GM12878 (cell line): ENCODE results near the gene KCTD19. TPM values are rescaled to one million over a fixed set of nuclear protein-coding genes. Genes with fewer than 3 reads are reported as not detected.
A peak's percentile ranks its signal among the peaks of the same experiment; 100 is the strongest.

ENCODE experiments used
- ATAC-seq: fragments of 200-7000 bp; cut with Tn5 transposase; 3 replicates; pipeline ENCODE4 v1.9.1; 2020; ENCODE audit warnings: mild to moderate bottlenecking, moderate library complexity
- BruUV-seq: library from RNA; stranded (reverse); fragments of 400-500 nt; replicated peaks from 2 replicates; lab custom pipeline; 2021; lab: Mats Ljungman, UMichigan
- CTCF ChIA-PET: fragments of 300-600 bp; sonication (Branson Sonifier 250); formaldehyde crosslinking; extraction: SDS; loops from one replicate; lab custom pipeline; 2021; ENCODE audit warnings: inconsistent platforms; lab: Yijun Ruan, JAX
- POLR2A ChIA-PET: fragments of 350-600 bp; formaldehyde crosslinking; extraction: SDS; loops from one replicate; lab custom pipeline; 2021; ENCODE audit warnings: inconsistent platforms; lab: Charles Lee
- RAD21 ChIA-PET: fragments of 300-600 bp; sonication (Branson Sonifier 250); formaldehyde crosslinking; loops from one replicate; lab custom pipeline; 2023; ENCODE audit warnings: antibody characterized with exemption; ENCODE audit not compliant: unreplicated experiment; lab: Charles Lee
- SMC1A ChIA-PET: fragments of 300-600 bp; sonication (Branson Sonifier 250); formaldehyde crosslinking; loops from one replicate; lab custom pipeline; 2023; ENCODE audit not compliant: unreplicated experiment, uncharacterized antibody; lab: Charles Lee
- DNase-seq: peaks from one replicate; pipeline ENCODE4 v3.0.0-alpha.2; 2011; ENCODE audit warnings: low read depth, low spot score
- FAIRE-seq: peaks from 3 replicates; lab custom pipeline; 2011; peaks lifted over from hg19 to GRCh38; lab: Jason Lieb, UNC
- H2AFZ ChIP-seq: 2 replicates; pipeline ENCODE4 v1.6.0; 2011; ENCODE audit warnings: low read depth, low read length, control low read depth; ENCODE audit not compliant: control insufficient read depth
- H3K27ac ChIP-seq: 2 replicates; pipeline ENCODE4 v1.5.1; 2011; ENCODE audit warnings: control low read depth; ENCODE audit not compliant: control insufficient read depth, insufficient read depth
- H3K27me3 ChIP-seq, 2 experiments: replicated peaks in 1 of 2; 2 replicates each; pipeline versions ENCODE4 v1.6.0 to v1.6.1; 2011; ENCODE audit warnings: low read length in 1 of 2; ENCODE audit not compliant: control insufficient read depth in 2 of 2, insufficient read depth in 2 of 2
- H3K36me3 ChIP-seq, 2 experiments: 2 replicates each; pipeline ENCODE4 v1.5.1; 2011; ENCODE audit warnings: low read length in 1 of 2; ENCODE audit not compliant: control insufficient read depth in 2 of 2, insufficient read depth in 2 of 2
- H3K4me1 ChIP-seq: 2 replicates; pipeline ENCODE4 v1.6.1; 2011; ENCODE audit warnings: mild to moderate bottlenecking, low read length, moderate library complexity, mixed read lengths; ENCODE audit not compliant: control insufficient read depth, insufficient read depth
- H3K4me2 ChIP-seq: 2 replicates; pipeline ENCODE4 v1.6.0; 2011; ENCODE audit warnings: control low read depth; ENCODE audit not compliant: control insufficient read depth, insufficient read depth
- H3K4me3 ChIP-seq: fragments of 200-600 bp; sonication (generic); 2 replicates; pipeline ENCODE4 v1.5.1; 2016
- H3K79me2 ChIP-seq: 2 replicates; pipeline ENCODE4 v1.6.0; 2011; ENCODE audit warnings: low read length; ENCODE audit not compliant: control insufficient read depth, insufficient read depth
- H3K9ac ChIP-seq: 2 replicates; pipeline ENCODE4 v1.8.0; 2011; ENCODE audit warnings: low read length, control low read depth, mixed read lengths; ENCODE audit not compliant: control insufficient read depth, insufficient read depth
- H3K9me3 ChIP-seq: replicated peaks from 3 replicates; pipeline ENCODE4 v1.5.1; 2011; ENCODE audit warnings: mild to moderate bottlenecking, low read length; ENCODE audit not compliant: control insufficient read depth, insufficient read depth
- H4K20me1 ChIP-seq: 2 replicates; pipeline ENCODE4 v1.6.0; 2011; ENCODE audit not compliant: control insufficient read depth, insufficient read depth
- NFIC ChIP-seq: IDR thresholded peaks from 2 replicates; pipeline ENCODE4 v1.6.1; 2012; ENCODE audit warnings: low read depth, mild to moderate bottlenecking, inconsistent platforms, low read length, moderate library complexity
- NRF1 ChIP-seq: conservative IDR thresholded peaks from 2 replicates; pipeline ENCODE4 v1.6.1; 2011; ENCODE audit warnings: mild to moderate bottlenecking, low read depth, low read length, improper control_type of control experiment
- SMAD1 ChIP-seq: fragments of 450-650 bp; IDR thresholded peaks from 2 replicates; pipeline ENCODE4 v1.6.1; 2018; ENCODE audit warnings: mild to moderate bottlenecking, low read depth; ENCODE audit not compliant: partially characterized antibody
- WGBS: methylation state at CpG from one replicate; pipeline ENCODE4 v1.1.6; 2016; ENCODE audit warnings: low lambda C conversion rate; ENCODE audit not compliant: insufficient replicate concordance, insufficient coverage; ENCODE audit errors: missing lambda C conversion rate; 5-methylcytosine and 5-hydroxymethylcytosine counted together
- in situ Hi-C: fragments of 300-500 bp; cut with MboI; formaldehyde crosslinking; loops from 9 replicates; pipeline ENCODE4 v1.14.3; 2018; ENCODE audit warnings: mixed read lengths
- intact Hi-C: fragments of 100-400 bp; cut with micrococcal nuclease; formaldehyde crosslinking; loops from one replicate; pipeline ENCODE4 v1.14.2; 2022; ENCODE audit not compliant: unreplicated experiment
- polyA plus RNA-seq, 11 experiments: library from polyadenylated mRNA; depleted of rRNA in 4 of 11; unstranded in 6 of 11; stranded (reverse) in 5 of 11; fragments of >200 nt; fragmentation: Nextera tagmentation in 4 of 11; fragmentation: Illumina TruSeq in 1 of 11; extraction: Ambion mirVana in 4 of 11; extraction: Trizol in 1 of 11; gene quantifications; 1 replicate in 1 of 11; 2 replicates in 10 of 11; pipeline versions ENCODE4 v1.2.1 to v1.2.3, GENCODE V29; 2011 to 2016; ENCODE audit warnings: inconsistent platforms in 2 of 11, missing spikeins in 2 of 11, low read depth in 1 of 11
- total RNA-seq, 4 experiments: library from RNA; depleted of rRNA in 3 of 4; stranded (reverse); fragments of >200 nt in 3 of 4; fragmentation: Illumina TruSeq in 1 of 4; extraction: Trizol in 1 of 4; gene quantifications; 2 replicates each; pipeline versions ENCODE4 v1.2.1 to v1.2.3, GENCODE V29; 2013 to 2021
- TF ChIP-seq, protein P1 (sequence below): IDR thresholded peaks from 2 replicates; pipeline ENCODE4 v1.6.1; 2012; ENCODE audit warnings: improper control_type of control experiment, low read depth, low read length; ENCODE audit not compliant: insufficient replicate concordance
- TF ChIP-seq, protein P2 (sequence below), 3 experiments: IDR thresholded peaks in 2 of 3; conservative IDR thresholded peaks in 1 of 3; 2 replicates each; pipeline ENCODE4 v1.5.1; 2011; ENCODE audit warnings: low read depth in 3 of 3, low read length in 3 of 3, mild to moderate bottlenecking in 3 of 3, control low read depth in 2 of 3, moderate library complexity in 2 of 3, inconsistent platforms in 1 of 3, mixed read lengths in 1 of 3; ENCODE audit not compliant: control insufficient read depth in 2 of 3, insufficient read depth in 1 of 3; ENCODE audit errors: extremely low read depth in 1 of 3

KCTD19 gene
- total and polyA plus RNA-seq, 10 of the 15 experiments (the other 5 are each of a cell fraction or from before 2014, with no cell fraction given) = 1.6 to 8.9 (median 3.9) TPM

DNA sequence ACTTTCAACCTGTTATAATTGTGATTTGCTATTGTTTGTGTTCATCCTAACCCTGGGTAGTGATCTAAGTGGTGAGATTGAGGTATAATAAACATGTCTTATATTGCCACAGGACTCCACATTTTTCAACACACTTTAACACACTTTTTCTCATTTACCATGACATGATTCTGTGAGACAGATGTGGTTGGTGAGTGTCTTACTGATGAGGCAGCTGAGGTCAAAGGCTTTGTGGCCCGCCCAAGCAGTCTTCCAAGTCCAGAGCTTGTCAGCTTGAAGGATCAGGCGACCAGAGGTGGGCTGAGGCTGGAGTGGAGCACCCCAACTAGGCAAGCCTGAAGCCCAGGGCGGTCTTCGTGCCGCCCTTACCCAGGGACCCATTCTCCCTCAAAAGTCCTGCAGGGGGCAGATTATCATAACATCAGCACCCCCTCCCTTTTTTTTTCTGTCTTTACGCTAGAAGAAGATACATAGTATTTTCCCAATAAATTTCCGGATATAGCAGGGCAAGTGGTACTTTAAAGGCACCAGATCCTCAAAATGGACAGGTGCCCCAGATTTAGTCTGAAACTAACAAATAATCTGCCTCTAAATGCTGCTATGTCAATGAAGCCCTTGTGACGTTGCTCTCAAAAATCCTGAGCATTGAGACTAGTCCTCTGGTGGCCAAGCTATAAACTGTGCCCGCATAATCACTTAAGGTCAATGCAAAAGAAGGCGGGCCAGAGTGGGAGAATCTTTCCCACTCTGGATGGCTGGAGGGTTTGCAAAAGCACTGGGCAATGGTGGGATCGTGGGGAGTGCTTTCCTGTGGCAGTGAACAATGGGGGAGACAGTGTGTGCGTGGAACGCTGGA lies 21.1 kb downstream of the KCTD19 start:
- intact Hi-C loops = no loop called here
- no TSS peak for BruUV-seq
- DNase-seq = no peak

More for the DNA sequence above, 21.1 kb downstream of the KCTD19 start:
- Histone ChIP-seq H3K4me3 (no peak overlapping the region), H3K9ac (no peak overlapping the region), H3K36me3 (no peaks in the 10 kb centered on the region), H3K9me3 (no peaks in the 10 kb centered on the region), H3K27me3 (peaks cover 0 to 2% of the 10 kb centered on the region in 2 experiments; a peak in 1 of 4 replicates), H4K20me1 (no peaks in the 10 kb centered on the region), H3K79me2 (no peaks in the 10 kb centered on the region), H2AFZ (no peak overlapping the region)
- CTCF ChIA-PET = no interaction called here
- WGBS = 63% methylated on average over 13 of the region's 13 CpGs
- no peak for FAIRE-seq
- ATAC-seq = no peak
- RAD21 ChIA-PET = interaction anchor here (0.6 kb wide), 1 partner anchor 297 kb away, joined by 3 read pairs; no protein-coding TSS in a partner anchor
- SMC1A ChIA-PET = no interaction called here
- TF ChIP-seq, protein P1, sequence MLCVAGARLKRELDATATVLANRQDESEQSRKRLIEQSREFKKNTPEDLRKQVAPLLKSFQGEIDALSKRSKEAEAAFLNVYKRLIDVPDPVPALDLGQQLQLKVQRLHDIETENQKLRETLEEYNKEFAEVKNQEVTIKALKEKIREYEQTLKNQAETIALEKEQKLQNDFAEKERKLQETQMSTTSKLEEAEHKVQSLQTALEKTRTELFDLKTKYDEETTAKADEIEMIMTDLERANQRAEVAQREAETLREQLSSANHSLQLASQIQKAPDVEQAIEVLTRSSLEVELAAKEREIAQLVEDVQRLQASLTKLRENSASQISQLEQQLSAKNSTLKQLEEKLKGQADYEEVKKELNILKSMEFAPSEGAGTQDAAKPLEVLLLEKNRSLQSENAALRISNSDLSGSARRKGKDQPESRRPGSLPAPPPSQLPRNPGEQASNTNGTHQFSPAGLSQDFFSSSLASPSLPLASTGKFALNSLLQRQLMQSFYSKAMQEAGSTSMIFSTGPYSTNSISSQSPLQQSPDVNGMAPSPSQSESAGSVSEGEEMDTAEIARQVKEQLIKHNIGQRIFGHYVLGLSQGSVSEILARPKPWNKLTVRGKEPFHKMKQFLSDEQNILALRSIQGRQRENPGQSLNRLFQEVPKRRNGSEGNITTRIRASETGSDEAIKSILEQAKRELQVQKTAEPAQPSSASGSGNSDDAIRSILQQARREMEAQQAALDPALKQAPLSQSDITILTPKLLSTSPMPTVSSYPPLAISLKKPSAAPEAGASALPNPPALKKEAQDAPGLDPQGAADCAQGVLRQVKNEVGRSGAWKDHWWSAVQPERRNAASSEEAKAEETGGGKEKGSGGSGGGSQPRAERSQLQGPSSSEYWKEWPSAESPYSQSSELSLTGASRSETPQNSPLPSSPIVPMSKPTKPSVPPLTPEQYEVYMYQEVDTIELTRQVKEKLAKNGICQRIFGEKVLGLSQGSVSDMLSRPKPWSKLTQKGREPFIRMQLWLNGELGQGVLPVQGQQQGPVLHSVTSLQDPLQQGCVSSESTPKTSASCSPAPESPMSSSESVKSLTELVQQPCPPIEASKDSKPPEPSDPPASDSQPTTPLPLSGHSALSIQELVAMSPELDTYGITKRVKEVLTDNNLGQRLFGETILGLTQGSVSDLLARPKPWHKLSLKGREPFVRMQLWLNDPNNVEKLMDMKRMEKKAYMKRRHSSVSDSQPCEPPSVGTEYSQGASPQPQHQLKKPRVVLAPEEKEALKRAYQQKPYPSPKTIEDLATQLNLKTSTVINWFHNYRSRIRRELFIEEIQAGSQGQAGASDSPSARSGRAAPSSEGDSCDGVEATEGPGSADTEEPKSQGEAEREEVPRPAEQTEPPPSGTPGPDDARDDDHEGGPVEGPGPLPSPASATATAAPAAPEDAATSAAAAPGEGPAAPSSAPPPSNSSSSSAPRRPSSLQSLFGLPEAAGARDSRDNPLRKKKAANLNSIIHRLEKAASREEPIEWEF = no peak
- TF ChIP-seq, protein P2, sequence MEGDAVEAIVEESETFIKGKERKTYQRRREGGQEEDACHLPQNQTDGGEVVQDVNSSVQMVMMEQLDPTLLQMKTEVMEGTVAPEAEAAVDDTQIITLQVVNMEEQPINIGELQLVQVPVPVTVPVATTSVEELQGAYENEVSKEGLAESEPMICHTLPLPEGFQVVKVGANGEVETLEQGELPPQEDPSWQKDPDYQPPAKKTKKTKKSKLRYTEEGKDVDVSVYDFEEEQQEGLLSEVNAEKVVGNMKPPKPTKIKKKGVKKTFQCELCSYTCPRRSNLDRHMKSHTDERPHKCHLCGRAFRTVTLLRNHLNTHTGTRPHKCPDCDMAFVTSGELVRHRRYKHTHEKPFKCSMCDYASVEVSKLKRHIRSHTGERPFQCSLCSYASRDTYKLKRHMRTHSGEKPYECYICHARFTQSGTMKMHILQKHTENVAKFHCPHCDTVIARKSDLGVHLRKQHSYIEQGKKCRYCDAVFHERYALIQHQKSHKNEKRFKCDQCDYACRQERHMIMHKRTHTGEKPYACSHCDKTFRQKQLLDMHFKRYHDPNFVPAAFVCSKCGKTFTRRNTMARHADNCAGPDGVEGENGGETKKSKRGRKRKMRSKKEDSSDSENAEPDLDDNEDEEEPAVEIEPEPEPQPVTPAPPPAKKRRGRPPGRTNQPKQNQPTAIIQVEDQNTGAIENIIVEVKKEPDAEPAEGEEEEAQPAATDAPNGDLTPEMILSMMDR (IDR thresholded peaks at IDR 0.05 in 2 of 3, conservative IDR thresholded peaks at IDR 0.05 in 1 of 3; ENCODE audit: control insufficient read depth in 2 of 3, extremely low read depth in 1 of 3, insufficient read depth in 1 of 3, low read depth in 3 of 3, low read length in 3 of 3) = 0 out of 6 replicates have a peak, but pooled peaks of 1 of the 3 experiments have one; percentile 2
- no peak for TF ChIP-seq SMAD1
- TF ChIP-seq NFIC = no peak
- no peak for TF ChIP-seq NRF1
- TF ChIP-seq, all 136 proteins: peak for 1
- in situ Hi-C loops = no loop called here
- POLR2A ChIA-PET = no interaction called here
- no peak overlapping the region for H3K4me2 ChIP-seq
- H3K4me1 ChIP-seq = peaks cover 7% of the 10 kb centered on the region
- no peak overlapping the region for H3K27ac ChIP-seq
